Amygdala (tissue), 56 donors: Measurements from ENCODE around the gene TBC1D7.

Experiments used
- DNase-seq, 56 donors: peaks; one replicate each; lab custom pipeline; 2025; lab: John Stamatoyannopoulos, UW

Gene TBC1D7

GRCh38 chr6:13357551-13358075 is 29.3 kb upstream of the TBC1D7 start:
- DNase-seq: peak in 40 of 56 donors; percentile 7 to 73 (median 42)

- DNase-seq: no peak
Measured at GRCh38 chr6:13355999-13356785, 27.9 kb upstream of the TBC1D7 start.

- DNase-seq: peak in 1 of 56 donors; percentile 9
Measured at GRCh38 chr6:13355043-13355945, 27.0 kb upstream of the TBC1D7 start.

GRCh38 chr6:13354331-13355042 is 26.1 kb upstream of the TBC1D7 start:
- peak in 5 of 56 donors; percentile 16 to 56 (median 38) for DNase-seq

GRCh38 chr6:13352165-13352564 is 23.8 kb upstream of the TBC1D7 start:
- no peak for DNase-seq

- peak in 30 of 56 donors; percentile 12 to 73 (median 32) for DNase-seq
Measured at GRCh38 chr6:13351271-13351670, 22.9 kb upstream of the TBC1D7 start.

GRCh38 chr6:13349811-13350506 is 21.6 kb upstream of the TBC1D7 start:
- DNase-seq: no peak

- DNase-seq: no peak
Measured at GRCh38 chr6:13348334-13349113, 20.2 kb upstream of the TBC1D7 start.

GRCh38 chr6:13346245-13346644 is 17.9 kb upstream of the TBC1D7 start:
- DNase-seq: no peak

- DNase-seq: no peak
Measured at GRCh38 chr6:13342414-13343019, 14.2 kb upstream of the TBC1D7 start.

- no peak for DNase-seq
Measured at GRCh38 chr6:13339863-13340630, 11.7 kb upstream of the TBC1D7 start.

- no peak for DNase-seq
Measured at GRCh38 chr6:13338038-13338437, 9.7 kb upstream of the TBC1D7 start.

GRCh38 chr6:13336553-13336952 is 8.2 kb upstream of the TBC1D7 start:
- DNase-seq: peak in 54 of 56 donors; percentile 8 to 92 (median 58)

- no peak for DNase-seq
Measured at GRCh38 chr6:13334953-13335352, 6.6 kb upstream of the TBC1D7 start.

GRCh38 chr6:13332349-13332706 is 4.0 kb upstream of the TBC1D7 start:
- no peak for DNase-seq

GRCh38 chr6:13331516-13332348 is 3.4 kb upstream of the TBC1D7 start:
- DNase-seq: peak in 1 of 56 donors; percentile 27

- no peak for DNase-seq
Measured at GRCh38 chr6:13328875-13329183, 492 bp upstream of the TBC1D7 start.
